ENCODE data around the gene KRT12. TPM values are rescaled to one million over a fixed set of nuclear protein-coding genes. Genes with fewer than 3 reads are reported as not detected.

KRT12 gene
- total RNA-seq, 1 experiment from 2014 or later = not detected

DNA sequence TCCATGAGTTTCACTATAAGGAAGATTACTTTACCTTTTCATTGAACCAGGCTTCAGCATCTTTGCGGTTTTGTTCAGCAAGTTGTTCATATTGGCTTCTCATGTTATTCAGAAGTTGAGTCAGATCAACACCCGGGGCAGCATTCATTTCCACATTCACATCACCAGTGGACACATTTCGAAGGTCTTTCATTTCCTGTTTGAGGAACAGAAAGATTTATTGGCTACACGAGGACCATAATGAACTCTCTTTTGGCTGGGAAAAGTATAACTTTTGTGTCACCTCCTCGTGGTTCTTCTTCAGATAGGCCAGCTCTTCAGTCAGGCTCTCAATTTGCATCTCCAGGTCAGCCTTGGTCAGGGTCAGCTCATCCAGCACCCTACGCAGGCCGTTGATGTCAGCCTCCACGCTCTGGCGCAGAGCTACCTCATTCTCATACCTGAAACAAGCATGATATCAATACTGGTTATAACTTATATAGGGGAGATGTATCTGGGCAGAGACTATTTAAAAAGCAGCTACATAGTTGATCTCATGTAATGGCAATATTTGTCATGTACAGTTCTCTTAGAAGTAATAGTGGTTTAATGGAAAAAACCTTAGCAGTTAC, 46.7 kb downstream of the KRT12 start:
- DNase-seq (ENCODE audit: low spot score) = no peak
- intact Hi-C loops (cut with micrococcal nuclease; ENCODE audit: unreplicated experiment) = no loop called here

DNA sequence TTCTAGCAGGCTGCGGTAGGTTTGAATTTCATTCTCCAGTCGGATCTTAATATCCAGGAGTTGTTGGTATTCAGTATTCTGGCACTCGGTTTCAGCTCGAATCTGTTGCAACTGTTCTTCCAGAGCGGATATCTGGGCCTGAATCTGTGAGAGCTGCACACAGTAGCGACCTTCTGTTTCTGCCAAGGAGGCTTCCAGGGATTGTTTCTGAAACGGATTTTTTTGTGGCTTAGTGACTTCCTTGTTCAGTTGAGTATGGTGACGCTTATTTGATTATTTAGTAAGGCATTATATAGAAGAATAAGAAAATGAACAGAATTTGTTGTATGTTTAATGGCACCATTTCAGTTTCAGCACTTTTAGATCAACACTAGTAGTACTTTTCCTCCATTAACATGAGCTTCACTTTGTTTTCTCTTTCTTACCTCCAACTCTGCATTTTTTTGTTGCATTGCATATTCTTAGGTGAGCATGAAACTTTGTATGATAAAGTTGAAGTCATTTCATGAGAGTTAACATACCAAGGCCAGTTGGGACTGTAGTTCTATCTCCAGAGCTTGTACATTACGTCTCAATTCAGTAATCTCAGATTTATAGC, 47.4 kb downstream of the KRT12 start:
- H3K27ac ChIP-seq (ENCODE audit: low read depth, low read length, poor library complexity, severe bottlenecking) = peak overlapping the region; percentile 87
- H3K9me3 ChIP-seq (ENCODE audit: low read depth, low read length, poor library complexity, severe bottlenecking) = no peaks in the 10 kb centered on the region
- H3K4me1 ChIP-seq (ENCODE audit: insufficient read depth, low read length, poor library complexity, severe bottlenecking) = no peaks in the 10 kb centered on the region
- peaks cover 3% of the 10 kb centered on the region for H3K36me3 ChIP-seq (ENCODE audit: insufficient read depth, low read length, poor library complexity, severe bottlenecking)
- CTCF ChIA-PET = interaction anchor here (0.6 kb wide), 1 partner anchor 851 kb away, joined by 5 read pairs; no protein-coding TSS in a partner anchor
- H3K4me3 ChIP-seq (ENCODE audit: low read depth, low read length, poor library complexity, severe bottlenecking) = peak overlapping the region; percentile 64
- TF ChIP-seq, protein P1, sequence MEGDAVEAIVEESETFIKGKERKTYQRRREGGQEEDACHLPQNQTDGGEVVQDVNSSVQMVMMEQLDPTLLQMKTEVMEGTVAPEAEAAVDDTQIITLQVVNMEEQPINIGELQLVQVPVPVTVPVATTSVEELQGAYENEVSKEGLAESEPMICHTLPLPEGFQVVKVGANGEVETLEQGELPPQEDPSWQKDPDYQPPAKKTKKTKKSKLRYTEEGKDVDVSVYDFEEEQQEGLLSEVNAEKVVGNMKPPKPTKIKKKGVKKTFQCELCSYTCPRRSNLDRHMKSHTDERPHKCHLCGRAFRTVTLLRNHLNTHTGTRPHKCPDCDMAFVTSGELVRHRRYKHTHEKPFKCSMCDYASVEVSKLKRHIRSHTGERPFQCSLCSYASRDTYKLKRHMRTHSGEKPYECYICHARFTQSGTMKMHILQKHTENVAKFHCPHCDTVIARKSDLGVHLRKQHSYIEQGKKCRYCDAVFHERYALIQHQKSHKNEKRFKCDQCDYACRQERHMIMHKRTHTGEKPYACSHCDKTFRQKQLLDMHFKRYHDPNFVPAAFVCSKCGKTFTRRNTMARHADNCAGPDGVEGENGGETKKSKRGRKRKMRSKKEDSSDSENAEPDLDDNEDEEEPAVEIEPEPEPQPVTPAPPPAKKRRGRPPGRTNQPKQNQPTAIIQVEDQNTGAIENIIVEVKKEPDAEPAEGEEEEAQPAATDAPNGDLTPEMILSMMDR (conservative IDR thresholded peaks at IDR 0.05; ENCODE audit: low read depth, low read length) = no peak
- TF ChIP-seq EZH2 (IDR thresholded peaks at IDR 0.05; ENCODE audit: borderline replicate concordance, low read depth, low read length, poor library complexity, severe bottlenecking) = no peak
- no TSS peak for BruUV-seq (replicated peaks)
- POLR2A ChIA-PET (ENCODE audit: low non-redundant PET) = no interaction called here
- intact Hi-C loops (cut with micrococcal nuclease; ENCODE audit: unreplicated experiment) = no loop called here
- no peak for DNase-seq (ENCODE audit: low spot score)
- no peaks in the 10 kb centered on the region for H3K27me3 ChIP-seq (replicated peaks; ENCODE audit: insufficient read depth, low read depth, low read length, poor library complexity)

More for the DNA sequence above, 46.7 kb downstream of the KRT12 start:
- ChIA-PET POLR2A (ENCODE audit: low non-redundant PET) (no interaction called here), CTCF (no interaction called here)
- Histone ChIP-seq H3K4me3 (ENCODE audit: low read depth, low read length, poor library complexity, severe bottlenecking) (peak overlapping the region; percentile 64), H3K27me3 (replicated peaks; ENCODE audit: insufficient read depth, low read depth, low read length, poor library complexity) (no peaks in the 10 kb centered on the region), H3K4me1 (ENCODE audit: insufficient read depth, low read length, poor library complexity, severe bottlenecking) (no peaks in the 10 kb centered on the region), H3K9me3 (ENCODE audit: low read depth, low read length, poor library complexity, severe bottlenecking) (no peaks in the 10 kb centered on the region), H3K27ac (ENCODE audit: low read depth, low read length, poor library complexity, severe bottlenecking) (peak overlapping the region; percentile 87), H3K36me3 (ENCODE audit: insufficient read depth, low read length, poor library complexity, severe bottlenecking) (peaks cover 3% of the 10 kb centered on the region)
- TF ChIP-seq, protein P1 (conservative IDR thresholded peaks at IDR 0.05; ENCODE audit: low read depth, low read length) = no peak
- TF ChIP-seq EZH2 (IDR thresholded peaks at IDR 0.05; ENCODE audit: borderline replicate concordance, low read depth, low read length, poor library complexity, severe bottlenecking) = no peak
- no TSS peak for BruUV-seq (replicated peaks)

DNA sequence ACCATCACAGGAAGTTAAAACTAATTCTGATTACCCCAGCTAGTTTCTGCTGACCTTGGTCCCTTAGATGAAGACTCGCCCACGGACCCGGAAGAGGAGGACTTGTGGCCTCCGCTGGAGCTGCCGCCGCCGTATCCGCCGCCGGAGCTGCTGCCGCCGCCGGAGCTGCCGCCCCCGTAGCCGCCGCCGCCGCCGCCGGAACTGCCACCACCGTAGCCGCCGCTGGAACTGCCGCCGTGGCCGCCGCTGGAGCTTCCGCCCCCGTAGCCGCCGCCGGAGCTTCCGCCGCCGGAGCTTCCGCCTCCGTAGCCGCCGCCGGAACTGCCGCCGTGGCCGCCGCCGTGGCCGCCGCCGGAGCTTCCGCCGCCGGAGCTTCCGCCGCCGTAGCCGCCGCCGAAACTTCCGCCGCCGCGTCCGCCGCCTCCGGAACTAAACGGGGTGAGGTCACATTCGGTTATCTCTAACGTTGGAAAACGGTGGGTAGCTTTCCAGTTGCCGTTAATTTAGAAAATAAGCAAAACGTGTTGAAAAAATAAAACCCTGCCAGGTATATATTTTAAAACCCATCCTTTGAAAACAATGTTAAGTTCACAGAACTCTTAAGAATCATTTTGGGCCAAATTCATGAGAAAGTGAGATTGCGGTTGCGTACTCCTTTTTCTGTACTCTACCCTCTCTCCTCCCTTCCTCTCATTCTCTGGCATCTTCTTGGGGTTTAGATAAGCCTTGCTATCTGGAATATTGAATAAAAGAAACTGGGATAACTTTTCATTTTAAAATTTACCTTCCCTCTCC, 48.1 kb downstream of the KRT12 start:
- peak overlapping the region; percentile 87 for H3K27ac ChIP-seq (ENCODE audit: low read depth, low read length, poor library complexity, severe bottlenecking)
- H3K4me3 ChIP-seq (ENCODE audit: low read depth, low read length, poor library complexity, severe bottlenecking) = peak overlapping the region; percentile 64
- POLR2A ChIA-PET (ENCODE audit: low non-redundant PET) = interaction anchor here (0.7 kb wide), 1 partner anchor 14 kb away, joined by 3 read pairs; no protein-coding TSS in a partner anchor
- H3K9me3 ChIP-seq (ENCODE audit: low read depth, low read length, poor library complexity, severe bottlenecking) = no peaks in the 10 kb centered on the region
- TSS peak; percentile 91 for BruUV-seq (replicated peaks)
- intact Hi-C loops (cut with micrococcal nuclease; ENCODE audit: unreplicated experiment) = no loop called here
- TF ChIP-seq EZH2 (IDR thresholded peaks at IDR 0.05; ENCODE audit: borderline replicate concordance, low read depth, low read length, poor library complexity, severe bottlenecking) = no peak
- TF ChIP-seq, protein P1 (conservative IDR thresholded peaks at IDR 0.05; ENCODE audit: low read depth, low read length) = no peak
- H3K4me1 ChIP-seq (ENCODE audit: insufficient read depth, low read length, poor library complexity, severe bottlenecking) = no peaks in the 10 kb centered on the region
- peaks cover 3% of the 10 kb centered on the region for H3K36me3 ChIP-seq (ENCODE audit: insufficient read depth, low read length, poor library complexity, severe bottlenecking)
- CTCF ChIA-PET = interaction anchor here (0.6 to 0.7 kb wide), 2 partner anchors 825 to 852 kb away, joined by 3 to 5 read pairs; no protein-coding TSS in a partner anchor
- H3K27me3 ChIP-seq (replicated peaks; ENCODE audit: insufficient read depth, low read depth, low read length, poor library complexity) = no peaks in the 10 kb centered on the region
- peak; percentile 80 for DNase-seq (ENCODE audit: low spot score)
